ENCODE results near the gene CDK5R2. TPM values are rescaled to one million over a fixed set of nuclear protein-coding genes. Genes with fewer than 3 reads are reported as not detected.

CDK5R2 gene
- total and polyA plus RNA-seq, 2 of the 13 experiments (the other 11 are each of a cell fraction or from before 2014, with no cell fraction given), result not detected

- TF ChIP-seq SNAPC4 (CRISPR knock-in tag; IDR thresholded peaks at IDR 0.05), result no peak
- peak; percentile 88 for TF ChIP-seq MEF2D (CRISPR knock-in tag; IDR thresholded peaks at IDR 0.05)
- TF ChIP-seq CREBL2 (CRISPR knock-in tag; IDR thresholded peaks at IDR 0.05; ENCODE audit: borderline replicate concordance), result 0 out of 2 replicates have a peak, but pooled peaks have one; percentile 89
- TF ChIP-seq PAXIP1 (CRISPR knock-in tag; conservative IDR thresholded peaks at IDR 0.05), result 0 out of 2 replicates have a peak, but pooled peaks have one; percentile 21
- TF ChIP-seq ZNF33A (CRISPR knock-in tag; IDR thresholded peaks at IDR 0.05; ENCODE audit: borderline replicate concordance), result no peak
- TF ChIP-seq MEIS1 (CRISPR knock-in tag; IDR thresholded peaks at IDR 0.05; ENCODE audit: borderline replicate concordance), result no peak; the same call in 1 of the 2 replicates
- TF ChIP-seq THRA (CRISPR knock-in tag; IDR thresholded peaks at IDR 0.05; ENCODE audit: borderline replicate concordance), result peak; percentile 86; the same call in 1 of the 2 replicates
- TF ChIP-seq LRRFIP1 (CRISPR knock-in tag; conservative IDR thresholded peaks at IDR 0.05), result peak; percentile 93; the same call in 1 of the 2 replicates
- peak; percentile 61; the same call in 1 of the 2 replicates for TF ChIP-seq SIN3A (IDR thresholded peaks at IDR 0.05; ENCODE audit: borderline replicate concordance, low read depth, low read length)
- TF ChIP-seq ZNF160 (CRISPR knock-in tag; IDR thresholded peaks at IDR 0.05), result peak; percentile 93; the same call in 1 of the 2 replicates
- TF ChIP-seq KLF12 (CRISPR knock-in tag; IDR thresholded peaks at IDR 0.05; ENCODE audit: borderline replicate concordance), result peak; percentile 89
- no peak; the same call in 1 of the 2 replicates for TF ChIP-seq PREB (CRISPR knock-in tag; IDR thresholded peaks at IDR 0.05)
- TF ChIP-seq ZNF607 (CRISPR knock-in tag; IDR thresholded peaks at IDR 0.05; ENCODE audit: borderline replicate concordance), result peak; percentile 84
Measured at GRCh38 chr2:218962859-218963492, 3.5 kb downstream of the CDK5R2 start (continued).
